ENCODE results near the gene ADCK1. TPM values are rescaled to one million over a fixed set of nuclear protein-coding genes. Genes with fewer than 3 reads are reported as not detected.

Gene ADCK1
- total and polyA plus RNA-seq, 9 of the 15 experiments (the other 6 are each of a cell fraction or from before 2014, with no cell fraction given): 2.8 to 8.9 (median 4.3) TPM

- TF ChIP-seq DEAF1 (CRISPR knock-in tag; IDR thresholded peaks at IDR 0.05): no peak
- no peak for TF ChIP-seq RFX1 (IDR thresholded peaks at IDR 0.05)
- no peak for TF ChIP-seq DDX20 (tag; IDR thresholded peaks at IDR 0.05; ENCODE audit: low read depth)
- TF ChIP-seq KHSRP (IDR thresholded peaks at IDR 0.05): no peak
- TF ChIP-seq, protein P1, sequence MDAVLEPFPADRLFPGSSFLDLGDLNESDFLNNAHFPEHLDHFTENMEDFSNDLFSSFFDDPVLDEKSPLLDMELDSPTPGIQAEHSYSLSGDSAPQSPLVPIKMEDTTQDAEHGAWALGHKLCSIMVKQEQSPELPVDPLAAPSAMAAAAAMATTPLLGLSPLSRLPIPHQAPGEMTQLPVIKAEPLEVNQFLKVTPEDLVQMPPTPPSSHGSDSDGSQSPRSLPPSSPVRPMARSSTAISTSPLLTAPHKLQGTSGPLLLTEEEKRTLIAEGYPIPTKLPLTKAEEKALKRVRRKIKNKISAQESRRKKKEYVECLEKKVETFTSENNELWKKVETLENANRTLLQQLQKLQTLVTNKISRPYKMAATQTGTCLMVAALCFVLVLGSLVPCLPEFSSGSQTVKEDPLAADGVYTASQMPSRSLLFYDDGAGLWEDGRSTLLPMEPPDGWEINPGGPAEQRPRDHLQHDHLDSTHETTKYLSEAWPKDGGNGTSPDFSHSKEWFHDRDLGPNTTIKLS (IDR thresholded peaks at IDR 0.05; ENCODE audit: borderline replicate concordance, low read depth): peak; percentile 93
- TF ChIP-seq, protein P2, sequence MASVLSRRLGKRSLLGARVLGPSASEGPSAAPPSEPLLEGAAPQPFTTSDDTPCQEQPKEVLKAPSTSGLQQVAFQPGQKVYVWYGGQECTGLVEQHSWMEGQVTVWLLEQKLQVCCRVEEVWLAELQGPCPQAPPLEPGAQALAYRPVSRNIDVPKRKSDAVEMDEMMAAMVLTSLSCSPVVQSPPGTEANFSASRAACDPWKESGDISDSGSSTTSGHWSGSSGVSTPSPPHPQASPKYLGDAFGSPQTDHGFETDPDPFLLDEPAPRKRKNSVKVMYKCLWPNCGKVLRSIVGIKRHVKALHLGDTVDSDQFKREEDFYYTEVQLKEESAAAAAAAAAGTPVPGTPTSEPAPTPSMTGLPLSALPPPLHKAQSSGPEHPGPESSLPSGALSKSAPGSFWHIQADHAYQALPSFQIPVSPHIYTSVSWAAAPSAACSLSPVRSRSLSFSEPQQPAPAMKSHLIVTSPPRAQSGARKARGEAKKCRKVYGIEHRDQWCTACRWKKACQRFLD (CRISPR knock-in tag; IDR thresholded peaks at IDR 0.05): peak; percentile 78
- TF ChIP-seq RFX5 (IDR thresholded peaks at IDR 0.05; ENCODE audit: low read depth, low read length): no peak
- TF ChIP-seq TRIM28 (IDR thresholded peaks at IDR 0.05): no peak
- TF ChIP-seq JUNB (CRISPR knock-in tag; conservative IDR thresholded peaks at IDR 0.05): no peak
- peak; percentile 75; the same call in 1 of the 2 replicates for TF ChIP-seq ELF2 (CRISPR knock-in tag; IDR thresholded peaks at IDR 0.05)
- no peak for TF ChIP-seq ZC3H11A (IDR thresholded peaks at IDR 0.05; ENCODE audit: low read depth, low read length)
- no peak for TF ChIP-seq HMG20B (CRISPR knock-in tag; IDR thresholded peaks at IDR 0.05)
- TF ChIP-seq KDM5B (IDR thresholded peaks at IDR 0.05; ENCODE audit: insufficient replicate concordance, low read depth, low read length): peak; percentile 64
- no peak for TF ChIP-seq PTRF (tag; IDR thresholded peaks at IDR 0.05)
- no peak for TF ChIP-seq MEF2A (IDR thresholded peaks at IDR 0.05; ENCODE audit: control insufficient read depth, low read depth, low read length)
- TF ChIP-seq, protein P3, sequence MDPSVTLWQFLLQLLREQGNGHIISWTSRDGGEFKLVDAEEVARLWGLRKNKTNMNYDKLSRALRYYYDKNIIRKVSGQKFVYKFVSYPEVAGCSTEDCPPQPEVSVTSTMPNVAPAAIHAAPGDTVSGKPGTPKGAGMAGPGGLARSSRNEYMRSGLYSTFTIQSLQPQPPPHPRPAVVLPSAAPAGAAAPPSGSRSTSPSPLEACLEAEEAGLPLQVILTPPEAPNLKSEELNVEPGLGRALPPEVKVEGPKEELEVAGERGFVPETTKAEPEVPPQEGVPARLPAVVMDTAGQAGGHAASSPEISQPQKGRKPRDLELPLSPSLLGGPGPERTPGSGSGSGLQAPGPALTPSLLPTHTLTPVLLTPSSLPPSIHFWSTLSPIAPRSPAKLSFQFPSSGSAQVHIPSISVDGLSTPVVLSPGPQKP (CRISPR knock-in tag; IDR thresholded peaks at IDR 0.05): no peak
- no peak for TF ChIP-seq HDGF (IDR thresholded peaks at IDR 0.05)
- TF ChIP-seq, protein P4, sequence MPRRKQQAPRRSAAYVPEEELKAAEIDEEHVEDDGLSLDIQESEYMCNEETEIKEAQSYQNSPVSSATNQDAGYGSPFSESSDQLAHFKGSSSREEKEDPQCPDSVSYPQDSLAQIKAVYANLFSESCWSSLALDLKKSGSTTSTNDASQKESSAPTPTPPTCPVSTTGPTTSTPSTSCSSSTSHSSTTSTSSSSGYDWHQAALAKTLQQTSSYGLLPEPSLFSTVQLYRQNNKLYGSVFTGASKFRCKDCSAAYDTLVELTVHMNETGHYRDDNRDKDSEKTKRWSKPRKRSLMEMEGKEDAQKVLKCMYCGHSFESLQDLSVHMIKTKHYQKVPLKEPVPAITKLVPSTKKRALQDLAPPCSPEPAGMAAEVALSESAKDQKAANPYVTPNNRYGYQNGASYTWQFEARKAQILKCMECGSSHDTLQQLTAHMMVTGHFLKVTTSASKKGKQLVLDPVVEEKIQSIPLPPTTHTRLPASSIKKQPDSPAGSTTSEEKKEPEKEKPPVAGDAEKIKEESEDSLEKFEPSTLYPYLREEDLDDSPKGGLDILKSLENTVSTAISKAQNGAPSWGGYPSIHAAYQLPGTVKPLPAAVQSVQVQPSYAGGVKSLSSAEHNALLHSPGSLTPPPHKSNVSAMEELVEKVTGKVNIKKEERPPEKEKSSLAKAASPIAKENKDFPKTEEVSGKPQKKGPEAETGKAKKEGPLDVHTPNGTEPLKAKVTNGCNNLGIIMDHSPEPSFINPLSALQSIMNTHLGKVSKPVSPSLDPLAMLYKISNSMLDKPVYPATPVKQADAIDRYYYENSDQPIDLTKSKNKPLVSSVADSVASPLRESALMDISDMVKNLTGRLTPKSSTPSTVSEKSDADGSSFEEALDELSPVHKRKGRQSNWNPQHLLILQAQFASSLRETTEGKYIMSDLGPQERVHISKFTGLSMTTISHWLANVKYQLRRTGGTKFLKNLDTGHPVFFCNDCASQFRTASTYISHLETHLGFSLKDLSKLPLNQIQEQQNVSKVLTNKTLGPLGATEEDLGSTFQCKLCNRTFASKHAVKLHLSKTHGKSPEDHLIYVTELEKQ (CRISPR knock-in tag; IDR thresholded peaks at IDR 0.05): no peak
Observed at GRCh38 chr14:77799863-77800730, at the start of gene ADCK1 (continued).

Measured in K562 (cell line).